ENCODE results near the gene POPDC3. TPM values are rescaled to one million over a fixed set of nuclear protein-coding genes. Genes with fewer than 3 reads are reported as not detected.
A peak's percentile ranks its signal among the peaks of the same experiment; 100 is the strongest.

Gene POPDC3
- total RNA-seq, 1 experiment from 2014 or later = 3.8 TPM

- peak overlapping the region; percentile 64 for H3K4me3 Mint-ChIP-seq (ENCODE audit: low read depth, unreplicated experiment)
- H3K27me3 Mint-ChIP-seq (ENCODE audit: unreplicated experiment) = no peaks in the 10 kb centered on the region
- H3K36me3 Mint-ChIP-seq (ENCODE audit: insufficient read depth, unreplicated experiment) = peaks cover 8% of the 10 kb centered on the region
- no peaks in the 10 kb centered on the region for H3K9me3 Mint-ChIP-seq (ENCODE audit: low read depth, unreplicated experiment)
- intact Hi-C loops (cut with micrococcal nuclease; ENCODE audit: unreplicated experiment) = no loop called here
- CTCF ChIA-PET = interaction anchor here (0.6 kb wide), 1 partner anchor 49 kb away, joined by 3 read pairs; no protein-coding TSS in a partner anchor
- DNase-seq = peak; percentile 49
- TF ChIP-seq CTCF (IDR thresholded peaks at IDR 0.05; ENCODE audit: unreplicated experiment) = no peak
- no peak overlapping the region for H3K27ac Mint-ChIP-seq (ENCODE audit: unreplicated experiment)
- BruUV-seq (replicated peaks) = no TSS peak
- H3K4me1 Mint-ChIP-seq (ENCODE audit: low read depth, unreplicated experiment) = peaks cover 7% of the 10 kb centered on the region
Measured at GRCh38 chr6:105136431-105137350, 43.1 kb downstream of the POPDC3 start.

GRCh38 chr6:105135907-105136430 lies 43.8 kb downstream of the POPDC3 start:
- Mint-ChIP-seq H3K27ac (ENCODE audit: unreplicated experiment) (no peak overlapping the region), H3K36me3 (ENCODE audit: insufficient read depth, unreplicated experiment) (peaks cover 8% of the 10 kb centered on the region), H3K4me1 (ENCODE audit: low read depth, unreplicated experiment) (peaks cover 7% of the 10 kb centered on the region), H3K4me3 (ENCODE audit: low read depth, unreplicated experiment) (peak overlapping the region; percentile 64), H3K9me3 (ENCODE audit: low read depth, unreplicated experiment) (no peaks in the 10 kb centered on the region), H3K27me3 (ENCODE audit: unreplicated experiment) (no peaks in the 10 kb centered on the region)
- intact Hi-C loops (cut with micrococcal nuclease; ENCODE audit: unreplicated experiment) = no loop called here
- BruUV-seq (replicated peaks) = no TSS peak
- no peak for TF ChIP-seq CTCF (IDR thresholded peaks at IDR 0.05; ENCODE audit: unreplicated experiment)
- CTCF ChIA-PET = interaction anchor here (0.6 kb wide), 1 partner anchor 48 kb away, joined by 3 read pairs; no protein-coding TSS in a partner anchor
- DNase-seq = no peak

DNA sequence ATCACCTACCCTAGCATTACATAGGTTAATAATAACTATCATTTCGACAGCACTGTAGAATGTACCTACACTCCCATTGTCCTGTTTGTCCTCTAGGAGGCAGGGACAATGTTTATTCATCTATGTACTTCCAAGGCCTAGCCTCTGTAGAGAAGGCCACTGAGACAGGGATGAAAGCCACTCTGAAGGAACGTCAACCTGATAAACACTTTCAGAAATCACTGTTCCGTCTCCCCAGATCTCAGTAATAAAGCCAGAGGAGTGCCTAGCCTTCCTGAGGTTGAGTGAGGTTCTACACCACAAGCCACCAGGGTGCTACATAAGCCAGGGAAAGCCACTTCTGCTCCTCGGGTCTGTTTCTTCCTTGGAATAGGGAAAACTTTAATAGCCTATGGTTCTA lies 44.8 kb downstream of the POPDC3 start:
- no TSS peak for BruUV-seq (replicated peaks)
- Mint-ChIP-seq H3K9me3 (ENCODE audit: low read depth, unreplicated experiment) (no peaks in the 10 kb centered on the region), H3K27me3 (ENCODE audit: unreplicated experiment) (no peaks in the 10 kb centered on the region), H3K36me3 (ENCODE audit: insufficient read depth, unreplicated experiment) (peaks cover 8% of the 10 kb centered on the region), H3K4me1 (ENCODE audit: low read depth, unreplicated experiment) (peaks cover 7% of the 10 kb centered on the region), H3K4me3 (ENCODE audit: low read depth, unreplicated experiment) (peak overlapping the region; percentile 64), H3K27ac (ENCODE audit: unreplicated experiment) (no peak overlapping the region)
- intact Hi-C loops (cut with micrococcal nuclease; ENCODE audit: unreplicated experiment) = no loop called here
- TF ChIP-seq CTCF (IDR thresholded peaks at IDR 0.05; ENCODE audit: unreplicated experiment) = no peak
- DNase-seq = peak; percentile 6
- CTCF ChIA-PET = no interaction called here

DNA sequence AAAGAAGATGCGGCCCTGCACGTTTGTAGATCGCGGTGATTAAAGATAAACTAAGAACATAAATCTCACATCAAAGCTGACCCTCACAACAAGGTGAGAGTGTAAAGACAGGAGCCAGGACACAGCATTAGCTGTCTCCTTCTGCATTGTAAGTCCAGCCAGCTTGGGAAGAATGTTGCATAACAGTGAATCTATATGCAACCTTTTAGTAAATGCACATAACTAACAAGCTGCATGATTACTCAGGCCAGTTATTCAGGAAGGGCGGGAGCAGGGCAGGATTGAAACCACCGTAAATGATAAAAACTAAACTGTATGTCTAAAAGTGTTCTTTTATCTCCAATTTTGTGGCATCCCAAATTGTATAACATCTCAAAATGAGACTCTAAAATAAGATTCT lies 57.1 kb downstream of the POPDC3 start:
- H3K27ac Mint-ChIP-seq (ENCODE audit: unreplicated experiment) = no peak overlapping the region
- no peak overlapping the region for H3K4me3 Mint-ChIP-seq (ENCODE audit: low read depth, unreplicated experiment)
- BruUV-seq (replicated peaks) = no TSS peak
- DNase-seq = no peak
- TF ChIP-seq CTCF (IDR thresholded peaks at IDR 0.05; ENCODE audit: unreplicated experiment) = no peak
- intact Hi-C loops (cut with micrococcal nuclease; ENCODE audit: unreplicated experiment) = no loop called here
- H3K9me3 Mint-ChIP-seq (ENCODE audit: low read depth, unreplicated experiment) = no peaks in the 10 kb centered on the region
- H3K27me3 Mint-ChIP-seq (ENCODE audit: unreplicated experiment) = no peaks in the 10 kb centered on the region
- CTCF ChIA-PET = no interaction called here
- H3K4me1 Mint-ChIP-seq (ENCODE audit: low read depth, unreplicated experiment) = no peaks in the 10 kb centered on the region
- H3K36me3 Mint-ChIP-seq (ENCODE audit: insufficient read depth, unreplicated experiment) = no peaks in the 10 kb centered on the region

Data from Calu3 (cell line).